HepG2 (cell line): Measurements from ENCODE around the gene KDM6B. TPM values are rescaled to one million over a fixed set of nuclear protein-coding genes. Genes with fewer than 3 reads are reported as not detected.

ENCODE experiments used
- CC2D1A ChIP-seq: sonication (generic); formaldehyde crosslinking; IDR thresholded peaks from 2 replicates; pipeline ENCODE4 v1.8.1; 2023; ENCODE audit warnings: mild to moderate bottlenecking, missing genetic modification reagents
- ISX ChIP-seq: sonication (generic); formaldehyde crosslinking; conservative IDR thresholded peaks from 2 replicates; pipeline ENCODE4 v1.5.0; 2020; ENCODE audit warnings: missing genetic modification reagents
- MTF1 ChIP-seq: sonication (generic); formaldehyde crosslinking; IDR thresholded peaks from 2 replicates; pipeline ENCODE4 v1.5.0; 2020; ENCODE audit warnings: missing genetic modification reagents
- MYC ChIP-seq: sonication (generic); formaldehyde crosslinking; IDR thresholded peaks from 2 replicates; pipeline ENCODE4 v1.9.0; 2021; ENCODE audit warnings: missing genetic modification reagents, borderline replicate concordance
- RARG ChIP-seq: sonication (generic); formaldehyde crosslinking; IDR thresholded peaks from 2 replicates; pipeline ENCODE4 v1.4.0; 2020; ENCODE audit warnings: low read depth, mild to moderate bottlenecking, missing genetic modification reagents
- SKI ChIP-seq: fragments of 450-650 bp; IDR thresholded peaks from one replicate; pipeline ENCODE4 v1.6.1; 2018; ENCODE audit warnings: mild to moderate bottlenecking; ENCODE audit not compliant: partially characterized antibody
- SMAD9 ChIP-seq: sonication (generic); formaldehyde crosslinking; IDR thresholded peaks from 2 replicates; pipeline ENCODE4 v1.5.1; 2020; ENCODE audit warnings: mild to moderate bottlenecking, missing genetic modification reagents
- SRSF4 ChIP-seq: fragments of 200-400 bp; formaldehyde crosslinking; IDR thresholded peaks from one replicate; pipeline ENCODE4 v1.6.1; 2018; ENCODE audit warnings: mild to moderate bottlenecking, low read depth, low read length, moderate library complexity; ENCODE audit not compliant: poor library complexity, severe bottlenecking
- SRSF9 ChIP-seq: fragments of 200-400 bp; formaldehyde crosslinking; IDR thresholded peaks from 2 replicates; pipeline ENCODE4 v1.6.1; 2018; ENCODE audit warnings: borderline replicate concordance, mild to moderate bottlenecking, low read depth, low read length; ENCODE audit not compliant: insufficient read depth, poor library complexity, severe bottlenecking
- ZFYVE20 ChIP-seq: sonication (generic); formaldehyde crosslinking; IDR thresholded peaks from 2 replicates; pipeline ENCODE4 v1.8.0; 2023; ENCODE audit warnings: low read depth, mild to moderate bottlenecking, moderate library complexity, missing genetic modification reagents, borderline replicate concordance
- ZNF468 ChIP-seq: sonication (generic); formaldehyde crosslinking; IDR thresholded peaks from 2 replicates; pipeline ENCODE4 v1.8.0; 2022; ENCODE audit warnings: mild to moderate bottlenecking, moderate library complexity, missing genetic modification reagents
- ZNF674 ChIP-seq: sonication (generic); formaldehyde crosslinking; IDR thresholded peaks from 2 replicates; pipeline ENCODE4 v1.5.0; 2020; ENCODE audit warnings: low read depth, mild to moderate bottlenecking, missing genetic modification reagents
- ZNF737 ChIP-seq: sonication (generic); formaldehyde crosslinking; IDR thresholded peaks from 2 replicates; pipeline ENCODE4 v1.5.0; 2020; ENCODE audit warnings: missing genetic modification reagents, mild to moderate bottlenecking, borderline replicate concordance
- ZNF776 ChIP-seq: sonication (generic); formaldehyde crosslinking; IDR thresholded peaks from 2 replicates; pipeline ENCODE4 v1.4.0; 2020; ENCODE audit warnings: mild to moderate bottlenecking, missing genetic modification reagents
- ZNF883 ChIP-seq: sonication (generic); formaldehyde crosslinking; IDR thresholded peaks from 2 replicates; pipeline ENCODE4 v1.5.1; 2020; ENCODE audit warnings: mild to moderate bottlenecking, missing genetic modification reagents; ENCODE audit errors: not compliant biosample characterization
- polyA plus RNA-seq, 8 experiments: library from polyadenylated mRNA; depleted of rRNA in 3 of 8; stranded (reverse) in 7 of 8; unstranded in 1 of 8; fragments of >200 nt; fragmentation: Illumina TruSeq in 4 of 8; extraction: Trizol in 4 of 8; gene quantifications; 2 replicates each; pipeline versions ENCODE4 v1.2.1 to v1.2.3, GENCODE V29; 2011 to 2016; ENCODE audit warnings: low read depth in 4 of 8, missing spikeins in 1 of 8, mixed read lengths in 1 of 8; ENCODE audit not compliant: insufficient read depth in 1 of 8
- total RNA-seq, 5 experiments: library from RNA; depleted of rRNA; stranded (reverse); fragments of >200 nt; fragmentation: Illumina TruSeq; extraction: Trizol; gene quantifications; 2 replicates each; pipeline ENCODE4 v1.2.3, GENCODE V29; 2016; ENCODE audit warnings: low read depth in 1 of 5
- TF ChIP-seq, protein P1 (sequence below): sonication (generic); formaldehyde crosslinking; IDR thresholded peaks from 2 replicates; pipeline ENCODE4 v1.5.1; 2020; ENCODE audit warnings: mild to moderate bottlenecking, moderate library complexity, missing genetic modification reagents
- TF ChIP-seq, protein P2 (sequence below), 2 experiments: sonication (generic) in 1 of 2; formaldehyde crosslinking in 1 of 2; IDR thresholded peaks; 2 replicates each; pipeline versions ENCODE4 v1.4.0 to v1.6.1; 2016 to 2020; ENCODE audit warnings: borderline replicate concordance in 1 of 2, low read depth in 1 of 2, mild to moderate bottlenecking in 1 of 2, missing genetic modification reagents in 1 of 2
- TF ChIP-seq, protein P3 (sequence below): sonication (generic); formaldehyde crosslinking; IDR thresholded peaks from 2 replicates; pipeline ENCODE4 v1.4.0; 2020; ENCODE audit warnings: mild to moderate bottlenecking, missing genetic modification reagents

The KDM6B gene
- total and polyA plus RNA-seq, 2 of the 13 experiments (the other 11 are each of a cell fraction or from before 2014, with no cell fraction given), result 1.3 to 2.1 TPM

DNA sequence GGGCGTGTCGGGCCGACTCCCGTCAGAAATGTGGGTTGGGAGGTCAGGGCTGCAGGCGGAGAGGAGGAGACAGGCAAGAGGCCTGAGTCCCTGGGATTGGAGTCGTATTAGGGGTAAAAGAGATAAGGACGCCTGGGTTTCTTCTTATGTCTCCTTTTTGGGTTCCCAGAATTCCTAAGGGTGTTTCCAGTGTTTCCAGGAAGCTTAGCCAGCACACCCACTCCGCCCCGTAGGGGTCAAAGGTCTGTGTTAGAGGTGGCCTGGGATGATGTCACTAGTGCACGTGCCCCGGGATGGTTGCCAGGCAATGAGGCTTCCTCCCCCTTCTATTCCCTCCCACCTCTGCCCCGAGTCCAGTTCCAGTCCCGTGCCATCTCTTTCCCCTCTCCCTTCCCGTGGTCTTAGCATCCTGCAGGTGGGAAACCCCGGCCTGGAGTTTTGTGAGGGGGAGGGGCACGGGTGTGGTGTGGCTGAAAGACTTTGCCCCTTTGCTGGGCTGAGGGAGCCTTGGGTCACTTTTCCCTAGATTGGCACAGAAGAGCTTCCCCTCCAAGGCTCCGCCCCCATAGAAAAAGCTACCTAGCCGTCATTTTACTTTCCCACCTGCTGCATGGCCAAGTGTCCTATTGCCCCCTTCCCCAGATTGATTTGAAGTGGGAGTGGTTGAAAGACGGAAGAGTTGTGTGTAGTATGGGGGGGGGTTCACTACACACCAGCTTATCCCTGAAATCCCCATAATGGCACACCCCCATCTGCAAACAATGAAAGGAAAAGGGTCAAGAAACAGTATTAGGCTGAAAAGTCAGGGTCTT lies 2.8 kb downstream of the KDM6B start (continued):
- TF ChIP-seq, protein P1, sequence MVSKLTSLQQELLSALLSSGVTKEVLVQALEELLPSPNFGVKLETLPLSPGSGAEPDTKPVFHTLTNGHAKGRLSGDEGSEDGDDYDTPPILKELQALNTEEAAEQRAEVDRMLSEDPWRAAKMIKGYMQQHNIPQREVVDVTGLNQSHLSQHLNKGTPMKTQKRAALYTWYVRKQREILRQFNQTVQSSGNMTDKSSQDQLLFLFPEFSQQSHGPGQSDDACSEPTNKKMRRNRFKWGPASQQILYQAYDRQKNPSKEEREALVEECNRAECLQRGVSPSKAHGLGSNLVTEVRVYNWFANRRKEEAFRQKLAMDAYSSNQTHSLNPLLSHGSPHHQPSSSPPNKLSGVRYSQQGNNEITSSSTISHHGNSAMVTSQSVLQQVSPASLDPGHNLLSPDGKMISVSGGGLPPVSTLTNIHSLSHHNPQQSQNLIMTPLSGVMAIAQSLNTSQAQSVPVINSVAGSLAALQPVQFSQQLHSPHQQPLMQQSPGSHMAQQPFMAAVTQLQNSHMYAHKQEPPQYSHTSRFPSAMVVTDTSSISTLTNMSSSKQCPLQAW (CRISPR knock-in tag), result peak; percentile 92
- TF ChIP-seq ZNF674 (CRISPR knock-in tag) (no peak), ZNF468 (no peak), ISX (CRISPR knock-in tag) (no peak), SRSF9 (no peak), MTF1 (CRISPR knock-in tag) (no peak), ZNF776 (CRISPR knock-in tag) (peak; percentile 37; the same call in 1 of the 2 replicates), CC2D1A (no peak), ZNF737 (CRISPR knock-in tag) (no peak), MYC (CRISPR knock-in tag) (peak; percentile 88; the same call in 1 of the 2 replicates), ZNF883 (CRISPR knock-in tag) (no peak), SMAD9 (CRISPR knock-in tag) (no peak), SKI (peak; percentile 96), ZFYVE20 (CRISPR knock-in tag) (no peak), SRSF4 (no peak), RARG (no peak; the same call in 1 of the 2 replicates)
- TF ChIP-seq, protein P2, sequence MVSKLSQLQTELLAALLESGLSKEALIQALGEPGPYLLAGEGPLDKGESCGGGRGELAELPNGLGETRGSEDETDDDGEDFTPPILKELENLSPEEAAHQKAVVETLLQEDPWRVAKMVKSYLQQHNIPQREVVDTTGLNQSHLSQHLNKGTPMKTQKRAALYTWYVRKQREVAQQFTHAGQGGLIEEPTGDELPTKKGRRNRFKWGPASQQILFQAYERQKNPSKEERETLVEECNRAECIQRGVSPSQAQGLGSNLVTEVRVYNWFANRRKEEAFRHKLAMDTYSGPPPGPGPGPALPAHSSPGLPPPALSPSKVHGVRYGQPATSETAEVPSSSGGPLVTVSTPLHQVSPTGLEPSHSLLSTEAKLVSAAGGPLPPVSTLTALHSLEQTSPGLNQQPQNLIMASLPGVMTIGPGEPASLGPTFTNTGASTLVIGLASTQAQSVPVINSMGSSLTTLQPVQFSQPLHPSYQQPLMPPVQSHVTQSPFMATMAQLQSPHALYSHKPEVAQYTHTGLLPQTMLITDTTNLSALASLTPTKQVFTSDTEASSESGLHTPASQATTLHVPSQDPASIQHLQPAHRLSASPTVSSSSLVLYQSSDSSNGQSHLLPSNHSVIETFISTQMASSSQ (IDR thresholded peaks at IDR 0.05; ENCODE audit: low read depth), result peak; percentile 85
- TF ChIP-seq, protein P2 (CRISPR knock-in tag; IDR thresholded peaks at IDR 0.05; ENCODE audit: borderline replicate concordance), result peak; percentile 89; the same call in 1 of the 2 replicates
- TF ChIP-seq, protein P3, sequence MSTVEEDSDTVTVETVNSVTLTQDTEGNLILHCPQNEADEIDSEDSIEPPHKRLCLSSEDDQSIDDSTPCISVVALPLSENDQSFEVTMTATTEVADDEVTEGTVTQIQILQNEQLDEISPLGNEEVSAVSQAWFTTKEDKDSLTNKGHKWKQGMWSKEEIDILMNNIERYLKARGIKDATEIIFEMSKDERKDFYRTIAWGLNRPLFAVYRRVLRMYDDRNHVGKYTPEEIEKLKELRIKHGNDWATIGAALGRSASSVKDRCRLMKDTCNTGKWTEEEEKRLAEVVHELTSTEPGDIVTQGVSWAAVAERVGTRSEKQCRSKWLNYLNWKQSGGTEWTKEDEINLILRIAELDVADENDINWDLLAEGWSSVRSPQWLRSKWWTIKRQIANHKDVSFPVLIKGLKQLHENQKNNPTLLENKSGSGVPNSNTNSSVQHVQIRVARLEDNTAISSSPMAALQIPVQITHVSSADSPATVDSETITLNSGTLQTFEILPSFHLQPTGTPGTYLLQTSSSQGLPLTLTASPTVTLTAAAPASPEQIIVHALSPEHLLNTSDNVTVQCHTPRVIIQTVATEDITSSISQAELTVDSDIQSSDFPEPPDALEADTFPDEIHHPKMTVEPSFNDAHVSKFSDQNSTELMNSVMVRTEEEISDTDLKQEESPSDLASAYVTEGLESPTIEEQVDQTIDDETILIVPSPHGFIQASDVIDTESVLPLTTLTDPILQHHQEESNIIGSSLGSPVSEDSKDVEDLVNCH (CRISPR knock-in tag), result no peak; the same call in 1 of the 2 replicates
